ENCODE data around the gene SHANK1. TPM values are rescaled to one million over a fixed set of nuclear protein-coding genes. Genes with fewer than 3 reads are reported as not detected.

SHANK1 gene
- total and polyA plus RNA-seq, 8 donors = 0.06 to 0.69 (median 0.19) TPM; not detected in 1

DNA sequence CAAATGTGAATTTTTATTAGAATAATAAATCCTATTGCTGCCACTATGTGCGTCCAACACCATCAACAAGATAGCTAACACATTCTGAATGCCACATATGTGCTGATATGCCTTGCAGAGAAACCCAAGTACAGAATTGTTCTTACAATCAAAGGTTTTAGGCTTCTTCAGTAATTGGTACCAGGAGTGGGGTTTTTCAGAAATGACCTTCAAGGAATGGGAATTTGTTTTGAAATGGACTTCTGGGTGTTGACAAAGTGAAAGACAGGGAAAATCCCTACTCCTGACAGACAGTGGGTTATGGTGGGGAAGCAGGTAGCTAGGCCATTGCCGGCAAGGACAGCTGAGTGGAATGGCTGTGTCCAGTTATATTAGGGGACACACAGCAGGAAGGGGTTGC is 85.6 kb downstream of the SHANK1 start:
- no peak for DNase-seq
- peaks cover 0 to 2% (median under 1%) of the 10 kb centered on the region in 4 donors for H3K27me3 ChIP-seq
- intact Hi-C loops (cut with DNase I) = no loop called here
- no peaks in the 10 kb centered on the region for H3K4me1 ChIP-seq
- H3K4me3 ChIP-seq = no peak overlapping the region
- H3K9me3 ChIP-seq = no peaks in the 10 kb centered on the region
- TF ChIP-seq, protein P1, sequence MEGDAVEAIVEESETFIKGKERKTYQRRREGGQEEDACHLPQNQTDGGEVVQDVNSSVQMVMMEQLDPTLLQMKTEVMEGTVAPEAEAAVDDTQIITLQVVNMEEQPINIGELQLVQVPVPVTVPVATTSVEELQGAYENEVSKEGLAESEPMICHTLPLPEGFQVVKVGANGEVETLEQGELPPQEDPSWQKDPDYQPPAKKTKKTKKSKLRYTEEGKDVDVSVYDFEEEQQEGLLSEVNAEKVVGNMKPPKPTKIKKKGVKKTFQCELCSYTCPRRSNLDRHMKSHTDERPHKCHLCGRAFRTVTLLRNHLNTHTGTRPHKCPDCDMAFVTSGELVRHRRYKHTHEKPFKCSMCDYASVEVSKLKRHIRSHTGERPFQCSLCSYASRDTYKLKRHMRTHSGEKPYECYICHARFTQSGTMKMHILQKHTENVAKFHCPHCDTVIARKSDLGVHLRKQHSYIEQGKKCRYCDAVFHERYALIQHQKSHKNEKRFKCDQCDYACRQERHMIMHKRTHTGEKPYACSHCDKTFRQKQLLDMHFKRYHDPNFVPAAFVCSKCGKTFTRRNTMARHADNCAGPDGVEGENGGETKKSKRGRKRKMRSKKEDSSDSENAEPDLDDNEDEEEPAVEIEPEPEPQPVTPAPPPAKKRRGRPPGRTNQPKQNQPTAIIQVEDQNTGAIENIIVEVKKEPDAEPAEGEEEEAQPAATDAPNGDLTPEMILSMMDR (IDR thresholded peaks at IDR 0.05) = no peak
- no peak for FAIRE-seq
- ATAC-seq = no peak
- 90 to 93% methylated on average over 2 of the region's 2 CpGs for WGBS, 2 donors
- no peak overlapping the region for H3K27ac ChIP-seq
- H3K36me3 ChIP-seq = no peaks in the 10 kb centered on the region

DNA sequence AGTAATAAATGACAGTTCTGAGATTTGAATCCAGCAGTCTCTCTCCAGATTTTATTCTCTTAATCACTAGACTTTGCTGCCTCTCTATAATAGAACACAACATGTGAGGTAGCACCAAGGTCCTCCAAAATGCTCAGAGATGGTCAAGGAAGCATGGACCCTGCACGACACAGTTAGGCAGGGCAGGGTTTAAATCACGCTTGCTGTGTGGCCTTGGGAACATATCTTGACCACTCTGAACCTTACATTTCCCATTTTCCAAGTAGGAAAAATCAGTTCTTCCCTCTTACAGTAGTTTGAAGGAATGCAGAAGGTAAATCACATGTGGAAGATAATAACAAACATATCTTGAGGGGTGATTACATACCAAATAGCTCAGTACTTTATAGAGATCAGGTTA is 86.2 kb downstream of the SHANK1 start:
- WGBS, 2 donors = 41 to 68% methylated on average over 2 of the region's 2 CpGs
- no peak overlapping the region for H3K27ac ChIP-seq
- TF ChIP-seq, protein P1 (IDR thresholded peaks at IDR 0.05) = no peak
- ATAC-seq = no peak
- no peaks in the 10 kb centered on the region for H3K36me3 ChIP-seq
- H3K9me3 ChIP-seq = no peaks in the 10 kb centered on the region
- no peak overlapping the region for H3K4me3 ChIP-seq
- DNase-seq = no peak
- intact Hi-C loops (cut with DNase I) = no loop called here
- no peaks in the 10 kb centered on the region for H3K4me1 ChIP-seq
- no peak for FAIRE-seq
- H3K27me3 ChIP-seq = no peaks in the 10 kb centered on the region

DNA sequence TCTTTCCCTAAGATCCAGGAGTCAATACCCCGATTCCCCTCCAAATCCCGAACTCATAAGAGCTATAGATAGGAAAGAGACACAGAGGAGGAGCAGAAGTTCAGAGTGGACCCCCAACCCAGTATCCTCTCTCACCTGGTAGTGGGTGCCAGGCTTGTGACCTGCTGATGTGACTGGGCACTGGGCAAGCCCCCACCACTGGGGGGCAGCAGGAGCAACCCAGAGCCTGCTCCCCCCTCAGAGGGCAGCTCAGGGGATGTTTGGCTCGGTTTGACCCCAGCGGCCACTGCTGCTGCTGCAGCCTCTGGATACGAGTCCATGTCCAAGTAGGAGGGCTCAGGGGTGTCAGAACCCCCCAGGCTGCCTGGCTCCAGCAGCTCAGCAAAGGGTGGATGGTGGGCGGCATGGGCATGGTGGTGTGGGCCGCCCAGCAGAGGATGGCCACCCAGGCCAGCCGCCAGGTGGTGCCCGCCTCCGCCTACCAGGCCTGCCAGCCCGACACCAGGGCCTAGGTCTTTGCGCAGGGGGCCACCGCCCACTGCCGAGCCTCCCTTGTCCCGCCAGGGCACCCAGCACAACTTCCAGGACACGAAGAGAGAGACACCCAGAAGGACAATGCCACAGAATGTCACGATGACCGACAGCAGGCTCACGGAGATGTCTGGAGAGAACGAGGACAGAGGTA is 87.3 kb downstream of the SHANK1 start:
- no peak overlapping the region for H3K27ac ChIP-seq
- no peaks in the 10 kb centered on the region for H3K36me3 ChIP-seq
- H3K9me3 ChIP-seq = no peaks in the 10 kb centered on the region
- no peaks in the 10 kb centered on the region for H3K27me3 ChIP-seq
- H3K4me3 ChIP-seq = no peak overlapping the region
- DNase-seq (no peak), FAIRE-seq (no peak), ATAC-seq (no peak)
- TF ChIP-seq, protein P1 (IDR thresholded peaks at IDR 0.05) = no peak
- H3K4me1 ChIP-seq = no peaks in the 10 kb centered on the region
- intact Hi-C loops (cut with DNase I) = no loop called here
- WGBS, 2 donors = 69 to 78% methylated on average over 20 of the region's 20 CpGs

DNA sequence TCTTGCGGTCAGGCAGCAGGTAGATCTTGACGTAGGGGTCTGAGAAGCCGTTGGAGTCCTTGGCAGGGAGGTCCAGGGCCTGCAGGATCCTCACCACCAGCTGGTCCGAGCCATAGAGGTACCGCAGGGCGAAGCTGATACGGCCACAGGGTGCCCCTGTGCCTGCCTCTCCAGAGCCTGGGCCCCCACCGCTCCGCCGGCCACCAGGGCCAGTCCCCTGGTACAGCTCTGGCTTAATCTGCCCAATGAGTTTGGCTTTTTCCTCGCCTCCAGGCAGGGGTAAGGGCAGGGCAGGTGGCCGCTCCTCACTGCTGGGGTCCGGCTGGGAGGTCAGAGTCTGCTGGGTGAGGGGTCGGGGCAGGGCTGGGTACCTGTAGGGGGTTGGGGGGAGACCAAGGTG is 89.8 kb downstream of the SHANK1 start:
- TF ChIP-seq, protein P1 (IDR thresholded peaks at IDR 0.05) = no peak
- WGBS, 2 donors = 57 to 67% methylated on average over 12 to 14 of the region's 14 CpGs
- no peak overlapping the region for H3K27ac ChIP-seq
- H3K4me3 ChIP-seq = no peak overlapping the region
- DNase-seq (no peak), FAIRE-seq (no peak), ATAC-seq (no peak)
- no peaks in the 10 kb centered on the region for H3K27me3 ChIP-seq
- no peaks in the 10 kb centered on the region for H3K9me3 ChIP-seq
- intact Hi-C loops (cut with DNase I) = no loop called here
- H3K4me1 ChIP-seq = no peaks in the 10 kb centered on the region
- H3K36me3 ChIP-seq = no peaks in the 10 kb centered on the region

DNA sequence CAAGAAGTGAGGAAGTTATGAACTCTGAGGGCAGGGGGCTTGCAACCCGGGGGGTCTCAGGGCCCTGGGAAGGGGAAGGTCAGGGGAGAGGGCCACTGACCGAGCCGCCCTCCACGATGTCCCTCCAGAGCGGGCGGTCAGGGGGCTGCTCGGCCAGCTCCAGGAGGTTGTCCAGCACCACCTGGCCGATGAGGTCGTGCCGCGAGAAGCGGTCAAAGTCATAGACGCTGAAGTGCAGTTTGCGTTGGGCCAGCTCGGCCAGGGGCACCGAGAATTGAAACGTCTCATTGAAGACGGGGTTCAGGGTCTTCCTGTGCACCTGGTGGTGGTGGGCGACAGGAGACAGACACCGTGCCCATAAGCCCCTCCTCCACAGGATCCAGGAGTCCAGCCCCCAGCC is 90.4 kb downstream of the SHANK1 start:
- 59 to 67% methylated on average over 18 to 20 of the region's 20 CpGs for WGBS, 2 donors
- Histone ChIP-seq H3K4me3 (no peak overlapping the region), H3K9me3 (no peaks in the 10 kb centered on the region), H3K4me1 (no peaks in the 10 kb centered on the region), H3K27ac (no peak overlapping the region), H3K27me3 (no peaks in the 10 kb centered on the region), H3K36me3 (no peaks in the 10 kb centered on the region)
- TF ChIP-seq, protein P1 (IDR thresholded peaks at IDR 0.05) = no peak
- FAIRE-seq (no peak), DNase-seq (no peak), ATAC-seq (no peak)
- intact Hi-C loops (cut with DNase I) = no loop called here

Measured in pancreas (tissue), 10 donors.